Liver (tissue), 9 donors: ENCODE measurements around the gene CCDC134. TPM values are rescaled to one million over a fixed set of nuclear protein-coding genes. Genes with fewer than 3 reads are reported as not detected.
"Not testable (repeated sequence)": the region's sequence is repeated elsewhere in the genome, so short reads cannot be mapped to it uniquely, and the experiment has no call there.

ENCODE experiments used
- DNase-seq: peaks from one replicate; pipeline ENCODE4 v3.0.0-alpha.2; 2017; ENCODE audit warnings: low spot score
- H3K27ac ChIP-seq, 2 donors: one replicate each; pipeline ENCODE4 v1.7.0; 2013; ENCODE audit warnings: inconsistent platforms in 2 of 2, low read length in 2 of 2, control low read depth in 1 of 2, low read depth in 1 of 2, mild to moderate bottlenecking in 1 of 2
- H3K27me3 ChIP-seq, 4 donors: one replicate each; pipeline versions ENCODE4 v1.6.1 to v1.7.0; 2013; ENCODE audit warnings: low read length in 3 of 4, inconsistent platforms in 1 of 4, mild to moderate bottlenecking in 1 of 4, moderate library complexity in 1 of 4; ENCODE audit not compliant: control insufficient read depth in 4 of 4, insufficient read depth in 4 of 4
- H3K36me3 ChIP-seq, 4 donors: one replicate each; pipeline versions ENCODE4 v1.6.1 to v1.7.0; 2013; ENCODE audit warnings: low read length in 3 of 4, mild to moderate bottlenecking in 3 of 4, low read depth in 1 of 4, moderate library complexity in 1 of 4; ENCODE audit not compliant: control insufficient read depth in 4 of 4, insufficient read depth in 3 of 4
- H3K4me1 ChIP-seq, 4 donors: one replicate each; pipeline versions ENCODE4 v1.6.1 to v1.7.0; 2013; ENCODE audit warnings: low read length in 3 of 4, mild to moderate bottlenecking in 3 of 4, moderate library complexity in 1 of 4; ENCODE audit not compliant: control insufficient read depth in 4 of 4, insufficient read depth in 4 of 4
- H3K4me3 ChIP-seq, 3 donors: one replicate each; pipeline versions ENCODE4 v1.6.1 to v1.7.0; 2013; ENCODE audit warnings: low read length in 3 of 3, control low read depth in 1 of 3, low read depth in 1 of 3, mild to moderate bottlenecking in 1 of 3
- H3K9ac ChIP-seq, 2 donors: one replicate each; pipeline ENCODE4 v1.7.0; 2013; ENCODE audit warnings: low read length in 2 of 2, mild to moderate bottlenecking in 2 of 2, moderate library complexity in 2 of 2, control low read depth in 1 of 2, low read depth in 1 of 2
- H3K9me3 ChIP-seq, 4 donors: one replicate each; pipeline versions ENCODE4 v1.6.1 to v1.7.0; 2013; ENCODE audit warnings: low read length in 3 of 4; ENCODE audit not compliant: control insufficient read depth in 4 of 4
- FOXA1 ChIP-seq: IDR thresholded peaks from 2 replicates; pipeline ENCODE4 v1.6.1; 2016; ENCODE audit warnings: antibody characterized with exemption
- FOXA2 ChIP-seq: IDR thresholded peaks from 2 replicates; pipeline ENCODE4 v1.6.1; 2016; ENCODE audit warnings: antibody characterized with exemption
- GABPA ChIP-seq, 2 donors: IDR thresholded peaks in 1 of 2; conservative IDR thresholded peaks in 1 of 2; 2 replicates each; pipeline ENCODE4 v1.6.1; 2016; ENCODE audit warnings: antibody characterized with exemption in 2 of 2, mild to moderate bottlenecking in 1 of 2, moderate library complexity in 1 of 2
- HNF4A ChIP-seq, 2 donors: conservative IDR thresholded peaks; 2 replicates each; pipeline ENCODE4 v1.6.1; 2016; ENCODE audit warnings: antibody characterized with exemption in 2 of 2, mild to moderate bottlenecking in 2 of 2
- HNF4G ChIP-seq: IDR thresholded peaks from 2 replicates; pipeline ENCODE4 v1.6.1; 2016; ENCODE audit warnings: antibody characterized with exemption
- RXRA ChIP-seq, 2 donors: IDR thresholded peaks; 2 replicates each; pipeline ENCODE4 v1.6.1; 2017 to 2018; ENCODE audit warnings: antibody characterized with exemption in 2 of 2, mild to moderate bottlenecking in 1 of 2
- SP1 ChIP-seq: IDR thresholded peaks from 2 replicates; pipeline ENCODE4 v1.6.1; 2018; ENCODE audit warnings: antibody characterized with exemption, mild to moderate bottlenecking
- YY1 ChIP-seq: IDR thresholded peaks from 2 replicates; pipeline ENCODE4 v1.6.1; 2016; ENCODE audit warnings: antibody characterized with exemption, mild to moderate bottlenecking
- WGBS: extraction: QIAGEN DNeasy Blood & Tissue Kit; methylation state at CpG from one replicate; pipeline ENCODE4 v1.1.7; 2013; 5-methylcytosine and 5-hydroxymethylcytosine counted together
- polyA plus RNA-seq, 2 donors: library from polyadenylated mRNA; stranded (reverse) in 1 of 2; unstranded in 1 of 2; fragments of 200-250 nt in 1 of 2; fragments of >200 nt in 1 of 2; fragmentation: Nextera tagmentation in 1 of 2; extraction: Ambion mirVana in 1 of 2; gene quantifications; one replicate each; pipeline versions ENCODE4 v1.2.1 to v1.2.3, GENCODE V29; 2013 to 2015
- total RNA-seq, 2 donors: library from RNA; depleted of rRNA; stranded (reverse); fragments of >200 nt; gene quantifications; one replicate each; pipeline ENCODE4 v1.2.3, GENCODE V29; 2014
- TF ChIP-seq, protein P1 (sequence below): IDR thresholded peaks from 2 replicates; pipeline ENCODE4 v1.6.1; 2016; ENCODE audit warnings: antibody characterized with exemption
- TF ChIP-seq, protein P2 (sequence below): IDR thresholded peaks from 2 replicates; pipeline ENCODE4 v1.6.1; 2016; ENCODE audit warnings: antibody characterized with exemption
- TF ChIP-seq, protein P3 (sequence below): IDR thresholded peaks from 2 replicates; pipeline ENCODE4 v1.6.1; 2016; ENCODE audit warnings: antibody characterized with exemption, mild to moderate bottlenecking
- donor health status: healthy.
- donor health status: healthy.
- donor health status: healthy.
- donor health status: healthy.
- donor health status: healthy.

Gene CCDC134
- total and polyA plus RNA-seq, 4 donors: 2.0 to 13.2 (median 6.4) TPM

DNA sequence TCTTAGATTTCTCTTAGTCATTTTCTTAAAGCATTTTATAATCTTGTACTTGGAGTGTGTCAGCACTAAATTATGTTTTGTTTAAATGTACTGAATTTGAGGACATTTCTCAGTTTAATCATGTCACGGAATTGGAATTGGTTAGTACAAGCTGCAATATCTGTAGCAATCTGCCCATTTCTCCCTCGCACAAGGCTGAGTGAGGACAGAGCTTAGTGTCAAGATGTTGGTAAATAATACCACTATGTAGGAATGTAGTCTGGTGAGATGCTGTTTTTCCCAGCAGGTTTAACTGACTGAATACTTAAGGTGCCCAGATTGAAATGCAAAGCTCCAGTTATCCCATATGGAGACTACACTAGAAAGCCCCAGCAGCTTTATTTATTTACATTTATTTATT is 63.0 kb downstream of the CCDC134 start:
- TF ChIP-seq SP1 (no peak), HNF4A (conservative IDR thresholded peaks at IDR 0.05) (no peak), YY1 (no peak), FOXA1 (no peak), HNF4G (no peak)
- TF ChIP-seq, protein P1, sequence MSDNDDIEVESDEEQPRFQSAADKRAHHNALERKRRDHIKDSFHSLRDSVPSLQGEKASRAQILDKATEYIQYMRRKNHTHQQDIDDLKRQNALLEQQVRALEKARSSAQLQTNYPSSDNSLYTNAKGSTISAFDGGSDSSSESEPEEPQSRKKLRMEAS: no peak
- 92% methylated on average over 2 of the region's 2 CpGs for WGBS
- DNase-seq: no peak
- Histone ChIP-seq H3K4me3 (no peak overlapping the region), H3K9ac (no peak overlapping the region), H3K27me3 (no peaks in the 10 kb centered on the region), H3K9me3 (no peaks in the 10 kb centered on the region), H3K36me3 (peaks cover 6 to 20% (median 15%) of the 10 kb centered on the region in 4 donors), H3K4me1 (peaks cover 0 to 7% (median 5%) of the 10 kb centered on the region in 4 donors), H3K27ac (no peak overlapping the region)

DNA sequence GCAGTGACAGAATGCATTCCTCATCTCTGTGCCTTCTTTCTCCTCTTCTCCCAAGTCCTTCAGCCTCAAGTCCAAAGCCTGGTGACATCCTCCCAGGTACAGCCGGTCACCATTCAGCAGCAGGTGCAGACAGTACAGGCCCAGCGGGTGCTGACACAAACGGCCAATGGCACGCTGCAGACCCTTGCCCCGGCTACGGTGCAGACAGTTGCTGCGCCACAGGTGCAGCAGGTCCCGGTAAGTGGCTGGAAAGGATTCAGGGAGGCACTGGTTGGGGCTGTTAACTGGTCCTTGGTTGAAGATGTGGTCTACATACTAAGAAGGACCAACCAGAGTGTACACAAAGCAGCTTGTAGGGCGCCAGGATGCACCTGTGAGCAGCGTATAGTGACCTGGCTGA is 68.1 kb downstream of the CCDC134 start:
- peaks cover 16 to 49% (median 40%) of the 10 kb centered on the region in 4 donors for H3K36me3 ChIP-seq
- H3K4me1 ChIP-seq: peaks cover 0 to 2% (median under 1%) of the 10 kb centered on the region in 4 donors
- no peaks in the 10 kb centered on the region for H3K27me3 ChIP-seq
- H3K9ac ChIP-seq: no peak overlapping the region
- no peak for DNase-seq
- WGBS: 95% methylated on average over 10 of the region's 10 CpGs
- no peak overlapping the region for H3K4me3 ChIP-seq
- TF ChIP-seq GABPA (IDR thresholded peaks at IDR 0.05 in 1 of 2, conservative IDR thresholded peaks at IDR 0.05 in 1 of 2) (no peak), FOXA2 (no peak), RXRA (IDR thresholded peaks at IDR 0.05) (no peak), SP1 (no peak)
- TF ChIP-seq, protein P2, sequence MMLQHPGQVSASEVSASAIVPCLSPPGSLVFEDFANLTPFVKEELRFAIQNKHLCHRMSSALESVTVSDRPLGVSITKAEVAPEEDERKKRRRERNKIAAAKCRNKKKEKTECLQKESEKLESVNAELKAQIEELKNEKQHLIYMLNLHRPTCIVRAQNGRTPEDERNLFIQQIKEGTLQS: no peak
- TF ChIP-seq, protein P3, sequence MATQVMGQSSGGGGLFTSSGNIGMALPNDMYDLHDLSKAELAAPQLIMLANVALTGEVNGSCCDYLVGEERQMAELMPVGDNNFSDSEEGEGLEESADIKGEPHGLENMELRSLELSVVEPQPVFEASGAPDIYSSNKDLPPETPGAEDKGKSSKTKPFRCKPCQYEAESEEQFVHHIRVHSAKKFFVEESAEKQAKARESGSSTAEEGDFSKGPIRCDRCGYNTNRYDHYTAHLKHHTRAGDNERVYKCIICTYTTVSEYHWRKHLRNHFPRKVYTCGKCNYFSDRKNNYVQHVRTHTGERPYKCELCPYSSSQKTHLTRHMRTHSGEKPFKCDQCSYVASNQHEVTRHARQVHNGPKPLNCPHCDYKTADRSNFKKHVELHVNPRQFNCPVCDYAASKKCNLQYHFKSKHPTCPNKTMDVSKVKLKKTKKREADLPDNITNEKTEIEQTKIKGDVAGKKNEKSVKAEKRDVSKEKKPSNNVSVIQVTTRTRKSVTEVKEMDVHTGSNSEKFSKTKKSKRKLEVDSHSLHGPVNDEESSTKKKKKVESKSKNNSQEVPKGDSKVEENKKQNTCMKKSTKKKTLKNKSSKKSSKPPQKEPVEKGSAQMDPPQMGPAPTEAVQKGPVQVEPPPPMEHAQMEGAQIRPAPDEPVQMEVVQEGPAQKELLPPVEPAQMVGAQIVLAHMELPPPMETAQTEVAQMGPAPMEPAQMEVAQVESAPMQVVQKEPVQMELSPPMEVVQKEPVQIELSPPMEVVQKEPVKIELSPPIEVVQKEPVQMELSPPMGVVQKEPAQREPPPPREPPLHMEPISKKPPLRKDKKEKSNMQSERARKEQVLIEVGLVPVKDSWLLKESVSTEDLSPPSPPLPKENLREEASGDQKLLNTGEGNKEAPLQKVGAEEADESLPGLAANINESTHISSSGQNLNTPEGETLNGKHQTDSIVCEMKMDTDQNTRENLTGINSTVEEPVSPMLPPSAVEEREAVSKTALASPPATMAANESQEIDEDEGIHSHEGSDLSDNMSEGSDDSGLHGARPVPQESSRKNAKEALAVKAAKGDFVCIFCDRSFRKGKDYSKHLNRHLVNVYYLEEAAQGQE: no peak
- no peaks in the 10 kb centered on the region for H3K9me3 ChIP-seq
- H3K27ac ChIP-seq: no peak overlapping the region

DNA sequence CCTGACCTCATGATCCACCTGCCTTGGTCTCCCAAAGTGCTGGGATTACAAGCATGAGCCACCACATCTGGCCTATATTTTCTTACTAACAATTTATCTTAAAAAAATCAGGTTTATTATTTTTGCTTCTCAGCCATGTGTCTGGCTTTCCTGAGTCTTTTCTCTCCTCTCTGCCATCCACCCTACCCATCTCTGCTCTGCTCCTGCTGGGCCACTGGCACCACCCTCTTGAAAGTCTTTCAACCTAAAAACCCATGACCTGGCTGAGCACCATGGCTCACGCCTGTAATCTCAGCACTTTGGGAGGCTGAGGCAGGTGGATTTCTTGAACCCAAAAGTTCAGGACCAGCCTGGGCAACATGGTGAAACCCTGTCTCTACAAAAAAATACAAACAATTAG is 69.6 kb downstream of the CCDC134 start:
- H3K36me3 ChIP-seq: peaks cover 17 to 60% (median 51%) of the 10 kb centered on the region in 4 donors
- WGBS: 96% methylated on average over 1 of the region's 1 CpG
- not testable (repeated sequence) for H3K27me3 ChIP-seq, H3K9ac ChIP-seq, H3K9me3 ChIP-seq, H3K4me1 ChIP-seq, H3K4me3 ChIP-seq, H3K27ac ChIP-seq, DNase-seq
